Measurements from ENCODE around the gene C1orf159.

GRCh38 chr1:1160281-1160930 is 44.5 kb upstream of the C1orf159 start:
- TF ChIP-seq CTCF (IDR thresholded peaks at IDR 0.05; ENCODE audit: poor library complexity) (no peak), EZH2phosphoT487 (IDR thresholded peaks at IDR 0.05; ENCODE audit: low read depth, severe bottlenecking, unreplicated experiment) (no peak)
